ENCODE data around the gene SURF4.

SURF4 gene

DNA sequence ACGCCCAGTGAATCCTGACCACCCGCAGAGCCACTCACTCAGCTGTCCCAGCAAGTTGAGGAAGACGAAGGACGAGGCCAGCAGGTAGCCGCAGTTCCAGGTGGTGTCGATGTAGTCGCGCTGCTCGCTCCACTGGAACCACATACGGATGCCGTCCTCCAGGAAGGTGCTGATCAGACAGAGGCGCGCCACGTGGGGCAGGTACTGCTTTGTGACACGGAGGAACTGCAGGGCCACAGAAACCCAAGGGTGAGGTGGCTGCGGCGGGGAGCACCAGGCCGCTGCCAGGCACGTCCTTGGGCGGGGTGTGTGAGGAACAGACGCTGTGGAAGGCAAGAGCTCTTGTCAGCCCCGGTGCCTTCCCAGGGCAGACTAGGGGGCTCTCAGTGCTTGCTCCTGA, 8.6 kb downstream of the SURF4 start:
- no peak overlapping the region for H3K27ac ChIP-seq (ENCODE audit: low read depth, low read length)
- peaks cover 67% of the 10 kb centered on the region in 2 donors for H3K4me1 ChIP-seq (ENCODE audit: control insufficient read depth in 1 of 2, insufficient read depth in 2 of 2, low read length in 2 of 2)
- no peaks in the 10 kb centered on the region for H3K27me3 ChIP-seq (ENCODE audit: control insufficient read depth in 1 of 2, insufficient read depth in 2 of 2, low read length in 2 of 2)
- no peaks in the 10 kb centered on the region for H3K9me3 ChIP-seq (ENCODE audit: control insufficient read depth in 1 of 2, low read length in 2 of 2)
- no peak overlapping the region for H3K4me3 ChIP-seq (ENCODE audit: low read depth in 1 of 2, low read length in 2 of 2)
- peaks cover 61 to 79% of the 10 kb centered on the region in 2 donors for H3K36me3 ChIP-seq (ENCODE audit: control insufficient read depth in 1 of 2, insufficient read depth in 2 of 2, low read length in 2 of 2)
- peak overlapping the region in 1 of 2 donors; percentile 34 for H3K9ac ChIP-seq (ENCODE audit: low read depth in 1 of 2, low read length in 2 of 2)

DNA sequence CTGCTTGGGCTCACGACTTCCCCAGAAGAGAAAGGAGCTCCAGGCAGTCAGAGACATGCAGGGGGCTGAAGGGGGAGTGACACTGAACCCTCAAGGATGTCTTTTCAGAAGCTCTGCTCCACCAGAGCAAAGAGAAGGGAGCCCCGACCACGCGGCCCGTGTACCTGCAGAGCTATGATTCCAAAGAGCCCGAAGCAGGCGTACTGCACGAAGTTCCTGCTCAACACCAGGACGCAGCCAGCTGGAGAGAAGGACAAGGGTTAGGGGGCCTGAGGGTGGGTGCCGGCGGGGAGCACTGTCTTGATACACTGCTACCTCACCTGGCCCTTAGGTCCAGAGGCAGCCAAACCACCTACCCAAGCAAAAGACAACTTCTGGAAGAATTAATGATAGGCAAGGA, 9.4 kb downstream of the SURF4 start:
- H3K9me3 ChIP-seq (ENCODE audit: control insufficient read depth in 1 of 2, low read length in 2 of 2) = no peaks in the 10 kb centered on the region
- peaks cover 64 to 81% of the 10 kb centered on the region in 2 donors for H3K36me3 ChIP-seq (ENCODE audit: control insufficient read depth in 1 of 2, insufficient read depth in 2 of 2, low read length in 2 of 2)
- H3K4me3 ChIP-seq (ENCODE audit: low read depth in 1 of 2, low read length in 2 of 2) = no peak overlapping the region
- no peak overlapping the region for H3K9ac ChIP-seq (ENCODE audit: low read depth in 1 of 2, low read length in 2 of 2)
- H3K27me3 ChIP-seq (ENCODE audit: control insufficient read depth in 1 of 2, insufficient read depth in 2 of 2, low read length in 2 of 2) = no peaks in the 10 kb centered on the region
- H3K4me1 ChIP-seq (ENCODE audit: control insufficient read depth in 1 of 2, insufficient read depth in 2 of 2, low read length in 2 of 2) = peaks cover 59 to 63% of the 10 kb centered on the region in 2 donors
- no peak overlapping the region for H3K27ac ChIP-seq (ENCODE audit: low read depth, low read length)

DNA sequence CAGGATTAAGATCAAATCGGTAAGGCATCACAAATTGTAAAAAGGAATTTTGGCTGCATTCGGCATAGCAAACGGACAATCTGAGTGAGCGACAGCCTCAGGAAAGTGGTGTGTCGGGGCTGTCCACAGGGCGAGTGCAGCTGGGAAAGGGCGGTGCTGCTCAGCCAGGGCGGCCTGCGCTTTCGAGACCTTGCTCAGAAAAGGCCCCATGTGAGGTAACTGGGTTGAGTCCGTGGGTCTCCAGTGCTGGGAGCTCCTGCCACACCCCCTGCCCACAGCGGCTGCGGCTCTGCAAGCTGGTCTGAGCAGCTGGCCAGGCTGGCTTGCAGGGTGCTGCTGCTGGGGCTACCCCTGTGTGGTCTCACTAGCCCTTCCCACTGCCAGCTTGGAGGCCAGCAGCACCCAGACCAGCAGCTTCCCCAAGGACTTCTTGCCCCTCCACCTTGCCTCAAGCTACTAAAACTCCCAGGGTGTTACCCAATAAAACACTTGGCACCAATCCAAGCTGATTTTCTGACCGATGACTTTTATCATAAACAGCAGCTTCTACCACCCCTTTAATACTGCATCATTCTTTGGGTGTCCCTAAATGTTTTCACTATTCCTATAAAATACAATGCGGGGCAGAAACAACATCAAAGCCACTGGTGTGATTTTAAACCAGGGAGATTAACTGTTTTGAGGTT, 13.4 kb downstream of the SURF4 start:
- no peaks in the 10 kb centered on the region for H3K27me3 ChIP-seq (ENCODE audit: control insufficient read depth in 1 of 2, insufficient read depth in 2 of 2, low read length in 2 of 2)
- peaks cover 48 to 57% of the 10 kb centered on the region in 2 donors for H3K4me1 ChIP-seq (ENCODE audit: control insufficient read depth in 1 of 2, insufficient read depth in 2 of 2, low read length in 2 of 2)
- H3K9me3 ChIP-seq (ENCODE audit: control insufficient read depth in 1 of 2, low read length in 2 of 2) = no peaks in the 10 kb centered on the region
- H3K27ac ChIP-seq (ENCODE audit: low read depth, low read length) = no peak overlapping the region
- H3K4me3 ChIP-seq (ENCODE audit: low read depth in 1 of 2, low read length in 2 of 2) = no peak overlapping the region
- H3K36me3 ChIP-seq (ENCODE audit: control insufficient read depth in 1 of 2, insufficient read depth in 2 of 2, low read length in 2 of 2) = peaks cover 64 to 87% of the 10 kb centered on the region in 2 donors
- H3K9ac ChIP-seq (ENCODE audit: low read depth in 1 of 2, low read length in 2 of 2) = no peak overlapping the region

DNA sequence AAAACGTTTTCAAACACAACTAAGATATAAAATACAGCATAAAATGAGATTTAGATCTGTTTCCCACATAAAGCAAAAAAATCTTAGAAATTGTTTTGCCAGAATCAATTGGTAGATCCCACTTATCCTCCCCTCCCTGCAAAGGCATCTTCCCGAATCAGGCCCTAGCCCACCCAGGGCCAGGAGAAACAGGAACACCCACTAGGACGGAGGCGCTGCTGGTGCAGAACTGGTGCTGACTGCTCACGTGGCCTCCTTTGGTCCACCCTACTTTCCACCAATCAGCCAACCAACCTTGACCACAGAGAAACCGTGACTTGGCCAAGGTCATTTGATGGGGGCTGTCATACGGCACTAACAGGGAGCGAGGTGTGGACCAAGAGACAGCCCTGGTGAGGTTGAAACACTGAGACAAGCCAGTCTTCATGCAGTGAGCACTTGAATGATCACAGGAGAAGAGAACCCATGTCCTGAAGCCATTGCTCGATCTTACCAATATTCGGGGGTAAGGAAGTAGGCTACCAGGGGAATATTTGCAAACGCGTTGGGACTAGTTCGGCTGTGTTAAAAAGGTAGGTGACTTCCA, 14.3 kb downstream of the SURF4 start:
- Histone ChIP-seq H3K9me3 (ENCODE audit: control insufficient read depth in 1 of 2, low read length in 2 of 2) (no peaks in the 10 kb centered on the region), H3K27ac (ENCODE audit: low read depth, low read length) (no peak overlapping the region), H3K4me3 (ENCODE audit: low read depth in 1 of 2, low read length in 2 of 2) (no peak overlapping the region), H3K36me3 (ENCODE audit: control insufficient read depth in 1 of 2, insufficient read depth in 2 of 2, low read length in 2 of 2) (peaks cover 59 to 78% of the 10 kb centered on the region in 2 donors), H3K4me1 (ENCODE audit: control insufficient read depth in 1 of 2, insufficient read depth in 2 of 2, low read length in 2 of 2) (peaks cover 46 to 59% of the 10 kb centered on the region in 2 donors), H3K9ac (ENCODE audit: low read depth in 1 of 2, low read length in 2 of 2) (no peak overlapping the region), H3K27me3 (ENCODE audit: control insufficient read depth in 1 of 2, insufficient read depth in 2 of 2, low read length in 2 of 2) (no peaks in the 10 kb centered on the region)

DNA sequence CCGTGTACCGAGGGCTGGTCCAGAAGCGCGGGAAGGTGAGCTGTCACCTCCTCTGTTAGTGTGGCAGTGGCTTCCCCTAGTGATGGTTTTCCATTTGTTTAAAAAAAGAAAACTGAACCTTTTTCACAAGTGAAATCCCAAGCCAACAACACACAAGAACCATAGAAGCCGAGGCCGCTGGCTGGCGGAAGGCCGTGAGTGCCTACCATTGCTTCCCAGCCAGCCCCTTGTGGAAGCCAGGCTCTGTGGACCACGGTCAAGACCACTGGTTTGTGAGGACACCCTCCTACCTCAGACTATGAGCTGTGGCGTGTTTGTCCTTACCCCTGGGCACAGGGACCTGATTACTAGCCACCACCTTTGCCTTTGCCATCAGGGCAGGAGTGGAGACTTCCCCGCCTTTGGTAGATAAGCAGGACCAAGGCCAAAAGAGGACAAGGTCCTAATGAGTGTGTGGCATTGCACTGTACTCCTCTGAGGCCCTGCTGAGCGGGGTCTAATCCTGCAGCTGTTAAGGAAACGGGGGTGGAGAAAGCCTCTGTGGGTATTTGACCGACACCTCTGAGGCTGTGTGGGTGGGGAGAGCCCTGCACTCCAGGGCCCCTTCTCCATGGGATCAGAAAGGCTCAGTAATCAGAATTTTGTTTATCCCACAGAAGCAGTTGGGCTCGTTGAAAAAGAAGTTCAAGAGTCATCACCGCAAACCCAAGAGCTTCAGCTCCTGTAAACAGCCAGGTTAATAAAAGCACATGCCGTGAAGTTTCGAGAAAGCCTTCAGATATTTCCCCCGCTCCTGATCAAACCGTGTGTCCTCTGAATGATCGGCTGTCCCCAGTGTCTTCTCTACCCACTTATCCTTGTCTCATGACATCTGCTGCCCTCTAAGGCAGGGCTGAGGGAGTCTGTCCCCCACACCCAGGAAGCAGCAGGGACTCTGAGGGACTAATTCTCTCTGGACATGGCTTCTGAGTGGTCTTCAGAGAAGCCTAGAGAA, 15.2 kb downstream of the SURF4 start:
- Histone ChIP-seq H3K4me1 (ENCODE audit: control insufficient read depth in 1 of 2, insufficient read depth in 2 of 2, low read length in 2 of 2) (peaks cover 47 to 61% of the 10 kb centered on the region in 2 donors), H3K4me3 (ENCODE audit: low read depth in 1 of 2, low read length in 2 of 2) (no peak overlapping the region), H3K9ac (ENCODE audit: low read depth in 1 of 2, low read length in 2 of 2) (peak overlapping the region in 1 of 2 donors; percentile 35), H3K9me3 (ENCODE audit: control insufficient read depth in 1 of 2, low read length in 2 of 2) (no peaks in the 10 kb centered on the region), H3K27me3 (ENCODE audit: control insufficient read depth in 1 of 2, insufficient read depth in 2 of 2, low read length in 2 of 2) (no peaks in the 10 kb centered on the region), H3K36me3 (ENCODE audit: control insufficient read depth in 1 of 2, insufficient read depth in 2 of 2, low read length in 2 of 2) (peaks cover 51 to 68% of the 10 kb centered on the region in 2 donors), H3K27ac (ENCODE audit: low read depth, low read length) (no peak overlapping the region)

DNA sequence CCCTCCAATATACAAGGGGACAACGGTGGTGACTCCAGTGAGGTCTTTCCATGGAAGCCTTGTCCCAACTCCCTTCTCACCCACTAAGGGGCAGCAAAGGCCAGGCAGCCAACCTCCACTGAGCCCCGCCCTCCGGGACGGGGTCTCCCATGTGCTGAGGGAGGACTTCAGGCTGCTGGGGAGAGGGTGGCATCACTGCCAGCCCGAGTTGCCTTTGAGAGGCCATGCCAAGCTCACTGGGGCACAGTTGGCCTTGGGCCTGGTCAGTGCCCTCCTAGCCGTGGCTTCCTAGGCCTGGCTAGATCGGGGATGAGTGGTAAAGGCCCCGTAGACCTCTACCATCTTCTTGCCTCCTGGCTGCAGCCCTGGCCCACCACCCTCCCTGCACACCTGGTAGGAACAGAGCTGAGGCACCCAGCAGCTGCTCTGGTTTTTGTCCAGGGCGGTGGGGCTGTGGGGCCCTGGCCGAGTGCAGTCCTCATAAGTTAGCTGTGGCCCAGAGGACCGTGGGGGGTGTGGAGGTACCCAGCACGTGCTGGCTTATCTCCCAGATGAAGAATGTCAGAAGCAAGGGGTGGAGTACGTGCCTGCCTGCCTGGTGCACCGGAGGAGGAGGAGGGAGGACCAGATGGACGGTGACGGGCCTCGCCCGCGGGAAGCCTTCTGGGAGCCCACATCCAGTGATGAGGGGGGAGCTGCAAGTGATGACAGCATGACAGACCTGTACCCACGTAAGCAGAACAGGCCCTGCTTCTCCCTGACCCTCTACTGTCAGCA, 16.3 kb downstream of the SURF4 start:
- Histone ChIP-seq H3K4me3 (ENCODE audit: low read depth in 1 of 2, low read length in 2 of 2) (no peak overlapping the region), H3K27me3 (ENCODE audit: control insufficient read depth in 1 of 2, insufficient read depth in 2 of 2, low read length in 2 of 2) (no peaks in the 10 kb centered on the region), H3K36me3 (ENCODE audit: control insufficient read depth in 1 of 2, insufficient read depth in 2 of 2, low read length in 2 of 2) (peaks cover 41 to 60% of the 10 kb centered on the region in 2 donors), H3K9ac (ENCODE audit: low read depth in 1 of 2, low read length in 2 of 2) (peak overlapping the region in 1 of 2 donors; percentile 35), H3K4me1 (ENCODE audit: control insufficient read depth in 1 of 2, insufficient read depth in 2 of 2, low read length in 2 of 2) (peaks cover 55 to 69% of the 10 kb centered on the region in 2 donors), H3K9me3 (ENCODE audit: control insufficient read depth in 1 of 2, low read length in 2 of 2) (no peaks in the 10 kb centered on the region), H3K27ac (ENCODE audit: low read depth, low read length) (no peak overlapping the region)

DNA sequence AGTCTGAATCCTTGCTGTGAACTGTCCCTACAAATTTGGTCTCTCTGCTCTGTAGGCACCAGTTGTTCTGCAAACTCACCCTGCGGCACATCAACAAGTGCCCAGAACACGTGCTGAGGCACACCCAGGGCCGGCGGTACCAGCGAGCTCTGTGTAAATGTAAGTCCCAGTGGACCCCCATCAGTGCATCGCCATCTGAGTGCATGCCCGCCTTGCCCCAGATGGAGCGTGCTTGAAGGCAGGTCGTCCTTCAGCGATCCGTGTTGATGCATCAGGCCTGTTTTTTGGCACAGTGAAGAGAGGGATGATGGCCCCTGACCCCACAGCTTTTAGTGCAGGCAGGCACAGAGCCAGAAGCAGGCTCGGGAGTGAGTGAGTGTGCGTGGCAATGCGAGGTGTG, 18.2 kb downstream of the SURF4 start:
- Histone ChIP-seq H3K9me3 (ENCODE audit: control insufficient read depth in 1 of 2, low read length in 2 of 2) (no peaks in the 10 kb centered on the region), H3K27me3 (ENCODE audit: control insufficient read depth in 1 of 2, insufficient read depth in 2 of 2, low read length in 2 of 2) (no peaks in the 10 kb centered on the region), H3K36me3 (ENCODE audit: control insufficient read depth in 1 of 2, insufficient read depth in 2 of 2, low read length in 2 of 2) (peaks cover 29 to 54% of the 10 kb centered on the region in 2 donors), H3K9ac (ENCODE audit: low read depth in 1 of 2, low read length in 2 of 2) (peak overlapping the region in 1 of 2 donors; percentile 63), H3K27ac (ENCODE audit: low read depth, low read length) (no peak overlapping the region), H3K4me1 (ENCODE audit: control insufficient read depth in 1 of 2, insufficient read depth in 2 of 2, low read length in 2 of 2) (peaks cover 48 to 62% of the 10 kb centered on the region in 2 donors), H3K4me3 (ENCODE audit: low read depth in 1 of 2, low read length in 2 of 2) (peak overlapping the region; percentile 65 to 81)

DNA sequence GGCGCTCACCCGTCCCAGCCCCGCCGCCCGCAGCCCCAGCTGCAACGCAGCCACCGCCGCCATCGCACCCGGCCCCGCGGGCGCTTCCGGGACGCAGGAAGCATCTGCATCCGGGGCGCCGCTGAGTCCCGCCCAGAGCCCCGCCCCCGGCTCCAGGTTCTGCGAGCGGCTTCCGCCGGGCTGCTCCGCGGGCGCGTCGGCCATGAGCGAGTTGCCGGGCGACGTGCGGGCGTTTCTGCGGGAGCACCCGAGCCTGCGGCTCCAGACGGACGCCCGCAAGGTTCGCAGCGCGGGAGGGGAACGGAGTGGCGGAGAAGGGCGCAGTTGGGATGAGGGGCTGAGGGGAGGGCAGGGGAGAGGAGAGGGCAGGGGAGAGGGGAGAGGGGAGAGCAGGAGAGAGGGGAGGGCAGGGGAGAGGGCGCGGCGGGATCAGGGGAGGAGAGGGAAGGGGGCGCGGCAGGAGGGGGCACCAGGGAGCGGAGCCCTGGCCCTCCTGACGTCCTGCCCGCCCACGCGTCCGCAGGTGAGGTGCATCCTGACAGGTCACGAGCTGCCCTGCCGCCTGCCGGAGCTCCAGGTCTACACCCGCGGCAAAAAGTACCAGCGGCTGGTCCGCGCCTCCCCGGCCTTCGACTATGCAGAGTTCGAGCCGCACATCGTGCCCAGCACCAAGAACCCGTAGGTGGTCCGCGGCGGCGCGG, 19.3 kb downstream of the SURF4 start, which contains the start of the genes SURF1 and SURF2:
Gene SURF1, minus strand, starts transcription at position 97 of the 701 bp plus-strand sequence. Its CDS starts 34 bp downstream, at position 63.
Gene SURF2, plus strand, starts transcription at position 160 of the 701 bp plus-strand sequence. Its CDS starts 43 bp downstream, at position 203.
- Histone ChIP-seq H3K4me3 (ENCODE audit: low read depth in 1 of 2, low read length in 2 of 2) (peak within 1 kb of the TSS; percentile 91 to 92), H3K9me3 (ENCODE audit: control insufficient read depth in 1 of 2, low read length in 2 of 2) (no peaks in the 10 kb centered on the region), H3K9ac (ENCODE audit: low read depth in 1 of 2, low read length in 2 of 2) (peak within 1 kb of the TSS; percentile 74 to 79), H3K27me3 (ENCODE audit: control insufficient read depth in 1 of 2, insufficient read depth in 2 of 2, low read length in 2 of 2) (no peaks in the 10 kb centered on the region), H3K4me1 (ENCODE audit: control insufficient read depth in 1 of 2, insufficient read depth in 2 of 2, low read length in 2 of 2) (peaks cover 45 to 55% of the 10 kb centered on the region in 2 donors), H3K36me3 (ENCODE audit: control insufficient read depth in 1 of 2, insufficient read depth in 2 of 2, low read length in 2 of 2) (peaks cover 29 to 54% of the 10 kb centered on the region in 2 donors), H3K27ac (ENCODE audit: low read depth, low read length) (no peak within 1 kb of the TSS)

DNA sequence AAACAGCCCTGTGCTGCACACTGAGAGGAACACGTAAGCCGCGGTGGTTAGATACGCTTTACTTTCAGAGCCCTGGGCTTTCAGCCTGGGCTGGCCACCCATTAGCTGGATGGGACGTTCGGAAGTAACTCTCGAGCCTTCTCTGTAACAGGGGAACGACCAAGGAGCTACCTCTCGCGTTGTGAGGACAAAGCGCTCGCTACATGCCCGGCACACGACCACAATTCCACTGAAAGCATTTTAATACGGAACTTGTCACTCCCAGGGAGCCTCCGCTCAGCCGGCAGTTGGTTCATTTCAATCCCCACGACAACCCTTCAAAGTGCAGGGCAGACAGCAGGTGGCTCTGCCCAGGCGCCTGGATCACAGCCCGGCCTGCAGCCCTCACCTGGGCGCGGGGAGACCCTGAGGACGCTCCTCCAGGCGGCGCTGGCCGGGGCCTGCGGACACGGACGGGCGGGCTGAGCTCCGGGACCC, 19.9 kb downstream of the SURF4 start:
- Histone ChIP-seq H3K27ac (ENCODE audit: low read depth, low read length) (no peak overlapping the region), H3K4me1 (ENCODE audit: control insufficient read depth in 1 of 2, insufficient read depth in 2 of 2, low read length in 2 of 2) (peaks cover 39 to 49% of the 10 kb centered on the region in 2 donors), H3K9ac (ENCODE audit: low read depth in 1 of 2, low read length in 2 of 2) (peak overlapping the region; percentile 74 to 79), H3K27me3 (ENCODE audit: control insufficient read depth in 1 of 2, insufficient read depth in 2 of 2, low read length in 2 of 2) (no peaks in the 10 kb centered on the region), H3K9me3 (ENCODE audit: control insufficient read depth in 1 of 2, low read length in 2 of 2) (no peaks in the 10 kb centered on the region), H3K36me3 (ENCODE audit: control insufficient read depth in 1 of 2, insufficient read depth in 2 of 2, low read length in 2 of 2) (peaks cover 28 to 54% of the 10 kb centered on the region in 2 donors), H3K4me3 (ENCODE audit: low read depth in 1 of 2, low read length in 2 of 2) (peak overlapping the region; percentile 91 to 92)
